ENCODE measurements around the gene ANXA1. TPM values are rescaled to one million over a fixed set of nuclear protein-coding genes. Genes with fewer than 3 reads are reported as not detected.

The ANXA1 gene
- total RNA-seq, 1 experiment from 2014 or later, result 192 TPM

DNA sequence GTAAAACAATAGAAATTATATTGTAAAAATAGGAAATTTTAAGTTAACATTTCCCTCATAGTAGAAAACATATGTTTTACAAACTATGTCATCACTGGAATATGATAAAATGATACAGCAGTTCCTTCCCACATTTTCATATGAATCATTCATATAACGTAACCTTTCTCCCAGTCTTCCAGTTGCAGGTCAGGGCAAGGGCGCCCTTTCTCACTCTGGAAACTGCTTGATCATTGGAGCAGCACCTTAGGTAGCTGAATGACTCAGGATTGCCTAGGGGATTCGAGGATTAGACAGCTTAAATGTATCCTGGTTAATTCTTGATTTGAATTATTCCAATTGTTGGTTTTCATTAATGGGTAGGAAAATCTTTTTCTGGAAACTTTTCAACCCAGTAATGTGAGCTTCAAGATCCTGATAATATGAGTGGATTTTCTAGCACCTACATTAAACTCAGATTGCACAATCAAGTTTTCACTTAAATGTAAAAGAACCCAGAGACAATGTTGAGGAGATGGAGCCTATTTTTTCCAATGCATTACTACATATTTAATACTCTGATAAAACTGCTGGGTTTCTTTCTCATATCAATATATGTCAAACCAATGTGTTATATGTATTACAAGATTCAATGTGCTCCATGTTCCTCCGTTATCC lies 32.6 kb upstream of the ANXA1 start:
- ChIA-PET CTCF (no interaction called here), POLR2A (ENCODE audit: unreplicated experiment) (interaction anchor here (0.5 kb wide), 1 partner anchor 34 kb away, joined by 3 read pairs; no protein-coding TSS in a partner anchor)
- Histone ChIP-seq H2AFZ (ENCODE audit: low read length) (no peak overlapping the region), H4K20me1 (ENCODE audit: low read length) (no peaks in the 10 kb centered on the region), H3K4me3 (ENCODE audit: low read length) (no peak overlapping the region), H3K27ac (ENCODE audit: low read length) (peak overlapping the region; percentile 59), H3K9me3 (ENCODE audit: low read length) (no peaks in the 10 kb centered on the region), H3K4me1 (ENCODE audit: insufficient read depth, low read length) (peaks cover 22% of the 10 kb centered on the region), H3K27me3 (ENCODE audit: low read length) (no peaks in the 10 kb centered on the region), H3K79me2 (ENCODE audit: low read length) (no peaks in the 10 kb centered on the region), H3K9me2 (replicated peaks; ENCODE audit: low read length) (no peaks in the 10 kb centered on the region), H3K36me3 (ENCODE audit: low read depth, low read length) (no peaks in the 10 kb centered on the region), H3K4me2 (ENCODE audit: low read length) (0 out of 2 replicates have a peak overlapping the region, but pooled peaks have one; percentile 10), H3K9ac (ENCODE audit: low read length) (no peak overlapping the region), H3F3A (ENCODE audit: low read length, unreplicated experiment) (no peaks in the 10 kb centered on the region)
- peak; percentile 68 for ATAC-seq
- peak; percentile 59 for DNase-seq
- intact Hi-C loops (cut with micrococcal nuclease), result no loop called here
- no TSS peak for BruUV-seq (replicated peaks)
- TF ChIP-seq EZH2phosphoT487 (IDR thresholded peaks at IDR 0.05; ENCODE audit: borderline replicate concordance, low read length) (no peak), EZH2 (IDR thresholded peaks at IDR 0.05; ENCODE audit: low read length, unreplicated experiment) (no peak)
- TF ChIP-seq, protein P1, sequence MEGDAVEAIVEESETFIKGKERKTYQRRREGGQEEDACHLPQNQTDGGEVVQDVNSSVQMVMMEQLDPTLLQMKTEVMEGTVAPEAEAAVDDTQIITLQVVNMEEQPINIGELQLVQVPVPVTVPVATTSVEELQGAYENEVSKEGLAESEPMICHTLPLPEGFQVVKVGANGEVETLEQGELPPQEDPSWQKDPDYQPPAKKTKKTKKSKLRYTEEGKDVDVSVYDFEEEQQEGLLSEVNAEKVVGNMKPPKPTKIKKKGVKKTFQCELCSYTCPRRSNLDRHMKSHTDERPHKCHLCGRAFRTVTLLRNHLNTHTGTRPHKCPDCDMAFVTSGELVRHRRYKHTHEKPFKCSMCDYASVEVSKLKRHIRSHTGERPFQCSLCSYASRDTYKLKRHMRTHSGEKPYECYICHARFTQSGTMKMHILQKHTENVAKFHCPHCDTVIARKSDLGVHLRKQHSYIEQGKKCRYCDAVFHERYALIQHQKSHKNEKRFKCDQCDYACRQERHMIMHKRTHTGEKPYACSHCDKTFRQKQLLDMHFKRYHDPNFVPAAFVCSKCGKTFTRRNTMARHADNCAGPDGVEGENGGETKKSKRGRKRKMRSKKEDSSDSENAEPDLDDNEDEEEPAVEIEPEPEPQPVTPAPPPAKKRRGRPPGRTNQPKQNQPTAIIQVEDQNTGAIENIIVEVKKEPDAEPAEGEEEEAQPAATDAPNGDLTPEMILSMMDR (conservative IDR thresholded peaks at IDR 0.05; ENCODE audit: low read depth, low read length), result no peak

DNA sequence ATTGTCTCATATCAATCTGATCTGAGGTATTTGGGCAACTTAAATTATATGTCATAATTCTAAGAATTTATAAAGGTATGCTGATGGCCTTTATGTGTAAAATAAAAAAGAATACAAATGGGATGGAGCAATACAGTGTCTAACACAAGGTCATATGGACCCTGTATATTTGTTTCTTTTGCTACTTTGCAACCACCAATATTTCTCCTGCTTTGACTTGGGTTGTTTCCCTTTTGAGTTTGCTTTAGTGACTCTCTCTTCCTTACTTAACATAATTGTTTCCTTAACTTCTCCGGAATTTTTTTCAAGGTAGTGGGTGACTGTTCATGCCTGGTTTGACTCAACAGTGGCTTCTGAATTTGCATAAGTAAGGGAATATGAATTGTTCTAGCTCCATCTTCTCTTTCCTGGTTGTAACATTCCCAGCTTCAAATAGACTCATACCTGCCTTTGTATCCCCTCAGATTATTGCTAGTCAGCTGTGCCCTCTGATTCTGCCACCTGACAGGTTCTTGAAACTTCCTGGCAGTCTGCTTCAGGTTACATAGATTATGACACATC lies 30.2 kb upstream of the ANXA1 start:
- Histone ChIP-seq H3K4me2 (ENCODE audit: low read length) (no peak overlapping the region), H3K27me3 (ENCODE audit: low read length) (no peaks in the 10 kb centered on the region), H3K36me3 (ENCODE audit: low read depth, low read length) (no peaks in the 10 kb centered on the region), H4K20me1 (ENCODE audit: low read length) (no peaks in the 10 kb centered on the region), H3K79me2 (ENCODE audit: low read length) (no peaks in the 10 kb centered on the region), H3F3A (ENCODE audit: low read length, unreplicated experiment) (no peaks in the 10 kb centered on the region), H3K9me2 (replicated peaks; ENCODE audit: low read length) (no peaks in the 10 kb centered on the region), H3K9ac (ENCODE audit: low read length) (no peak overlapping the region), H3K27ac (ENCODE audit: low read length) (no peak overlapping the region), H3K4me1 (ENCODE audit: insufficient read depth, low read length) (peaks cover 18% of the 10 kb centered on the region), H2AFZ (ENCODE audit: low read length) (no peak overlapping the region), H3K9me3 (ENCODE audit: low read length) (no peaks in the 10 kb centered on the region), H3K4me3 (ENCODE audit: low read length) (no peak overlapping the region)
- ChIA-PET CTCF (no interaction called here), POLR2A (ENCODE audit: unreplicated experiment) (no interaction called here)
- ATAC-seq (no peak), DNase-seq (no peak)
- BruUV-seq (replicated peaks), result no TSS peak
- no peak for TF ChIP-seq EZH2 (IDR thresholded peaks at IDR 0.05; ENCODE audit: low read length, unreplicated experiment)
- no peak for TF ChIP-seq EZH2phosphoT487 (IDR thresholded peaks at IDR 0.05; ENCODE audit: borderline replicate concordance, low read length)
- TF ChIP-seq, protein P1 (conservative IDR thresholded peaks at IDR 0.05; ENCODE audit: low read depth, low read length), result no peak
- intact Hi-C loops (cut with micrococcal nuclease), result no loop called here

DNA sequence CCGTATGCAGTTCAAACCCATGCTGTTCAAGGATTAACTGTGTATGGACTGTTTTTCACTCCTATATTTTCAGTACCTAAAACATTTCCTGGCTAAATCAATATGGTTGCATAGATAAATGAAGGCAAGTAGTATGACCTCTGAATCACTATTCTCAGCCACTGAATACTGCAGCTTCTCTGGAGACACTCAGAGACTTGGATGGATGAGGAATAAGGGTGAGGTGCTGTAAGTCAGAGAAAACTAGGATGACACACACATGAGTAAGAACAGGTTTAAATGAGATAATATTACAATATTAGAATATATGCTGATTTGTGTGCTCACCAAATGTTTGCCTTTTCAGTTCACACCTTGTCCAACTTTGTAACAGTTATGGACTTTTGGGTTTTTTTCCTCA lies 26.0 kb upstream of the ANXA1 start:
- DNase-seq, result peak; percentile 45
- Histone ChIP-seq H3K9me2 (replicated peaks; ENCODE audit: low read length) (no peaks in the 10 kb centered on the region), H4K20me1 (ENCODE audit: low read length) (no peaks in the 10 kb centered on the region), H3K4me3 (ENCODE audit: low read length) (no peak overlapping the region), H2AFZ (ENCODE audit: low read length) (no peak overlapping the region), H3K9me3 (ENCODE audit: low read length) (no peaks in the 10 kb centered on the region), H3F3A (ENCODE audit: low read length, unreplicated experiment) (no peaks in the 10 kb centered on the region), H3K4me2 (ENCODE audit: low read length) (no peak overlapping the region), H3K4me1 (ENCODE audit: insufficient read depth, low read length) (no peaks in the 10 kb centered on the region; the same call in 1 of the 2 replicates), H3K9ac (ENCODE audit: low read length) (no peak overlapping the region), H3K27me3 (ENCODE audit: low read length) (no peaks in the 10 kb centered on the region), H3K79me2 (ENCODE audit: low read length) (no peaks in the 10 kb centered on the region), H3K36me3 (ENCODE audit: low read depth, low read length) (no peaks in the 10 kb centered on the region), H3K27ac (ENCODE audit: low read length) (no peak overlapping the region)
- ChIA-PET CTCF (no interaction called here), POLR2A (ENCODE audit: unreplicated experiment) (no interaction called here)
- no TSS peak for BruUV-seq (replicated peaks)
- peak; percentile 54; the same call in 1 of the 2 replicates for ATAC-seq
- intact Hi-C loops (cut with micrococcal nuclease), result no loop called here
- no peak for TF ChIP-seq EZH2 (IDR thresholded peaks at IDR 0.05; ENCODE audit: low read length, unreplicated experiment)
- no peak for TF ChIP-seq EZH2phosphoT487 (IDR thresholded peaks at IDR 0.05; ENCODE audit: borderline replicate concordance, low read length)
- TF ChIP-seq, protein P1 (conservative IDR thresholded peaks at IDR 0.05; ENCODE audit: low read depth, low read length), result no peak

Data from PC-3 (cell line).